Neural crest cell (in vitro differentiated cells): ENCODE results near the gene TEPSIN. TPM values are rescaled to one million over a fixed set of nuclear protein-coding genes. Genes with fewer than 3 reads are reported as not detected.

ENCODE experiments used
- DNase-seq: peaks from one replicate; pipeline ENCODE4 v3.0.0; 2021; ENCODE audit warnings: low read depth, mixed read lengths, low spot score
- H3K27ac Mint-ChIP-seq: one replicate; pipeline ENCODE4 v1.8.0; 2021; ENCODE audit warnings: mild to moderate bottlenecking, mixed read lengths; ENCODE audit not compliant: unreplicated experiment
- H3K27me3 Mint-ChIP-seq: 2 replicates; pipeline ENCODE4 v1.8.0; 2021; ENCODE audit warnings: low read depth, mild to moderate bottlenecking, mixed read lengths
- H3K36me3 Mint-ChIP-seq: 2 replicates; pipeline ENCODE4 v1.8.0; 2021; ENCODE audit warnings: low read depth, mild to moderate bottlenecking, mixed read lengths
- H3K4me1 Mint-ChIP-seq: 2 replicates; pipeline ENCODE4 v1.8.0; 2021; ENCODE audit warnings: mixed read lengths
- H3K4me3 Mint-ChIP-seq: one replicate; pipeline ENCODE4 v1.8.0; 2021; ENCODE audit warnings: mild to moderate bottlenecking, mixed read lengths
- H3K9me3 Mint-ChIP-seq: 2 replicates; pipeline ENCODE4 v1.8.0; 2021; ENCODE audit warnings: mixed read lengths
- total RNA-seq: library from RNA; stranded (reverse); gene quantifications from 2 replicates; pipeline ENCODE4 v1.2.1, GENCODE V29; 2021
- TF ChIP-seq, protein P1 (sequence below): fragments of 200-600 bp; sonication (generic); conservative IDR thresholded peaks from 2 replicates; pipeline ENCODE4 v1.5.0; 2021; ENCODE audit warnings: antibody characterized with exemption, mild to moderate bottlenecking

The TEPSIN gene
- total RNA-seq, 1 donor from 2014 or later: 40.4 TPM

DNA sequence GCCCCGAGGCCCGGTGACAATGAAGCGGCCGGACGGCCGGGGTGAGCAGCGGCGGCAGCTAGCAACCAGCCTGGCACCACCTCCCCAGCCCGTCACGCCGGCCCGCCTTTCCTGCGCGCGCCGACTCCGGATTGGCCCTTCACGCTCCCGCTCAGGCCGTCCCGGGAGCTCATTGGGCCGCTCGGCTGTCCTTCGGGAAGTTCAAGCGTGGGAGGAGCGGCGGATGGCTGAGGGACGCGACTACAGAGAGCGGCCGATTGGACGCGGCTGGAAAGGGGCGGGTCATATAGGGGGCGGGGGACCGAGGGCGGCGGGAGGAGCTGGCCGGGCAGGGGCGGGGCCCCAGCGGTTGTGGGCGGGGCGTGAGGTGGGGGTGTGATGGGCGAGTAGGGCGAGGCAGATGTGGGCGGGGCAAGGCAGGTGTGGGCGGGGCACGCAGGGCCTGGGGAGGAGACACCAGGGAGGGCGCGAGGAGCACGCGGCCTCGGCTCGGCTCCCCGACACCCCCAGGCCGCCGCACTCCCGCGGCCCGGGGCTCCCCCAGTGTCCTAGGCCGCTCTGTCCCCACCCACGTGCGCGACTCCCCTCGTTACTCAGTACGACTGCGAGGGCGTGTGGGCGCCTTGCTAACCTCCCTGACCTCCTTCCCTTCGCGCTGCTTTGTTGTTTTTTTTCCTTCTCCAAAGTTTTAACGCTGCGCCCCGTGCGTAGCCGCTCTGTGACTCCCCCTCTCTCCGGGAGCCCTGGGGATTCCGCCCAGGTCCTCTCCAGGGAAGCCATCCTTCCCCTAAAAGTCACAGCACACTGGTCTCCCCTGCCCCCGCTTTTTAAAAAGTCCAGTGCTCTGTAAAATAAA is 15.7 kb downstream of the TEPSIN start, which contains the start of gene CEP131:
TSS of gene CEP131 (minus strand) at position 60 of the 856 bp plus-strand sequence. CDS start 2,909 bp downstream, outside the sequence.
- Mint-ChIP-seq H3K36me3 (peaks cover 2% of the 10 kb centered on the region), H3K4me3 (peak within 1 kb of the TSS; percentile 88), H3K4me1 (peaks cover 18% of the 10 kb centered on the region), H3K27me3 (peaks cover 2% of the 10 kb centered on the region), H3K9me3 (no peaks in the 10 kb centered on the region), H3K27ac (no peak within 1 kb of the TSS)
- TF ChIP-seq, protein P1, sequence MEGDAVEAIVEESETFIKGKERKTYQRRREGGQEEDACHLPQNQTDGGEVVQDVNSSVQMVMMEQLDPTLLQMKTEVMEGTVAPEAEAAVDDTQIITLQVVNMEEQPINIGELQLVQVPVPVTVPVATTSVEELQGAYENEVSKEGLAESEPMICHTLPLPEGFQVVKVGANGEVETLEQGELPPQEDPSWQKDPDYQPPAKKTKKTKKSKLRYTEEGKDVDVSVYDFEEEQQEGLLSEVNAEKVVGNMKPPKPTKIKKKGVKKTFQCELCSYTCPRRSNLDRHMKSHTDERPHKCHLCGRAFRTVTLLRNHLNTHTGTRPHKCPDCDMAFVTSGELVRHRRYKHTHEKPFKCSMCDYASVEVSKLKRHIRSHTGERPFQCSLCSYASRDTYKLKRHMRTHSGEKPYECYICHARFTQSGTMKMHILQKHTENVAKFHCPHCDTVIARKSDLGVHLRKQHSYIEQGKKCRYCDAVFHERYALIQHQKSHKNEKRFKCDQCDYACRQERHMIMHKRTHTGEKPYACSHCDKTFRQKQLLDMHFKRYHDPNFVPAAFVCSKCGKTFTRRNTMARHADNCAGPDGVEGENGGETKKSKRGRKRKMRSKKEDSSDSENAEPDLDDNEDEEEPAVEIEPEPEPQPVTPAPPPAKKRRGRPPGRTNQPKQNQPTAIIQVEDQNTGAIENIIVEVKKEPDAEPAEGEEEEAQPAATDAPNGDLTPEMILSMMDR: no peak
- DNase-seq: peak; percentile 99

DNA sequence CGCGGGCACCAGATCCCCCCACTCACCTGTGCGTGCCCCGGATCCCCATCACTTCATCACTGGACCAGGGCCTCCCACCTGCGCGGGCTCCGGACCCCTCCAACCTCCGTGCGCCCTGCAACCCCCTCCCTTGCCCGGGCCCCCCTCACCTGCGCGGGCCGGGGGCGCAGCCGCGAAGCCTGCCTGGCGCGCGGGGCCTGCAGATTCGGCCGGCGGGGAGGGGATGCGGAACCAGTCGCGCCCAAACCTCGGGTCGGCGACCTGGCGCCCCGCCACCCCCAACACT is 16.3 kb downstream of the TEPSIN start:
- Mint-ChIP-seq H3K4me3 (peak overlapping the region; percentile 88), H3K27ac (no peak overlapping the region), H3K27me3 (peaks cover 2% of the 10 kb centered on the region), H3K36me3 (peaks cover under 1% of the 10 kb centered on the region), H3K9me3 (no peaks in the 10 kb centered on the region), H3K4me1 (peaks cover 18% of the 10 kb centered on the region)
- TF ChIP-seq, protein P1: no peak
- DNase-seq: no peak

DNA sequence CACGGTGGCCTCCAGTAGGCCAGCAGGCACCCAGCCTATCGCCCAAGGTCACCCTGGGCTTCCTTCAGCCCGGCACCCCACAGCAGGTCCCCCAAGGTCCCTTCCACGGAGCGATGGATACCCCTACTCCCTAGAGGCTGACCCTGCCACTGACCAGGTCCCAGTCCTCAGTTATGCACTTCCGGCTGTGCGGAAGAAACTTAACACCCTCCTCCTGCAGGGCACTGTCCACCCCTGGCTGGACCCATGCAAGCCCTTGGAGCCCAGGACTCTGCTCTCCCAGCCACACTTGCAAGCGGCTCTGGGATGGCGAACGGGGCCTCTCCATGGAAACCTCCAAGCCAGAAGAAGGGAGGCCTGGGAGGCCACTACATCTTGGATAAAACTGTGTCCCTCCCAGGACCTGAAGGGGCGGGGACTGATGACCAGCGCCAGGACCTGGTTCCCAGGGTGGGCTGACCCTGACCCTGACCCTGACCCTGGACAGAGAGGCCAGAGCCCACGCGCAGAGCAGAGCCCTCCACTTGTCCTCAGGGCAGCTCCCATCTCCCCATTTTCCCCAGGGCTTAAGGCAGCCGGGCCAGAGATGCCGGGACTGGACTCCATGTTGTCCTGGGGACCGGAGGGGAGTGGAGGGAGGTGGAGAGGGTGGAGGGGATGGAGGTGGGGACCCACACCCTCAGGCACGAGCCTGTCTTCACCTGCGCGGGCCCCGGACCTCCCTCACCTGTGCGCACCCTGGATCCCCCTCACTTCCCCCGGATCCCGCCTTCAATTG is 16.8 kb downstream of the TEPSIN start:
- peak overlapping the region; percentile 83 for H3K4me3 Mint-ChIP-seq
- no peak overlapping the region for H3K27ac Mint-ChIP-seq
- no peak for DNase-seq
- H3K9me3 Mint-ChIP-seq: no peaks in the 10 kb centered on the region
- no peaks in the 10 kb centered on the region for H3K36me3 Mint-ChIP-seq
- H3K27me3 Mint-ChIP-seq: peaks cover 2% of the 10 kb centered on the region
- H3K4me1 Mint-ChIP-seq: peaks cover 18% of the 10 kb centered on the region
- TF ChIP-seq, protein P1: no peak

DNA sequence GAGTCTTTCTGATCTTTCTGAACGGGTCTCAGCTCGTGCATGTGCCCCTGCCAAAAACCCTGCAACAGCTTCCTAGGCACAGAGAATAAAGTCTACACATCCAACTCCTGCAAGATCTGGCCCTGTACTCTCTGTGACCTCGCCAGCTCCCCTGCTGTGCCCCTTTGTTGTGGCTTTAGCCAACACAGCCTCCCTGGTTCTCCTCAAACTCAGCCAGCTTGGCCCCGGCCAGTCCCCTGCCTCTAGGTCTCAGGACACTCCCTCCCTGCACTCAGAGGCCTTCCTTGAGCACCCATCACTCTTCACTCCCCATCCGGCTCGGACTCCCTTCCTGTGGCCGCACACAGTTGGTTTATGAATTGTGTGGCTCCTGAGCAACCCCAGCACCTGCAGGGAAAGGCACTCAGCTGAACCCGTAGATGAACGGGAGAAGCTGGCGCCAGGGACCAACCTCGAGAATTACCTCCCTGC is 17.4 kb downstream of the TEPSIN start:
- Mint-ChIP-seq H3K4me3 (peak overlapping the region; percentile 83), H3K27ac (peak overlapping the region; percentile 85), H3K9me3 (no peaks in the 10 kb centered on the region), H3K36me3 (no peaks in the 10 kb centered on the region), H3K27me3 (peaks cover 2% of the 10 kb centered on the region), H3K4me1 (peaks cover 18% of the 10 kb centered on the region)
- TF ChIP-seq, protein P1: no peak
- no peak for DNase-seq

DNA sequence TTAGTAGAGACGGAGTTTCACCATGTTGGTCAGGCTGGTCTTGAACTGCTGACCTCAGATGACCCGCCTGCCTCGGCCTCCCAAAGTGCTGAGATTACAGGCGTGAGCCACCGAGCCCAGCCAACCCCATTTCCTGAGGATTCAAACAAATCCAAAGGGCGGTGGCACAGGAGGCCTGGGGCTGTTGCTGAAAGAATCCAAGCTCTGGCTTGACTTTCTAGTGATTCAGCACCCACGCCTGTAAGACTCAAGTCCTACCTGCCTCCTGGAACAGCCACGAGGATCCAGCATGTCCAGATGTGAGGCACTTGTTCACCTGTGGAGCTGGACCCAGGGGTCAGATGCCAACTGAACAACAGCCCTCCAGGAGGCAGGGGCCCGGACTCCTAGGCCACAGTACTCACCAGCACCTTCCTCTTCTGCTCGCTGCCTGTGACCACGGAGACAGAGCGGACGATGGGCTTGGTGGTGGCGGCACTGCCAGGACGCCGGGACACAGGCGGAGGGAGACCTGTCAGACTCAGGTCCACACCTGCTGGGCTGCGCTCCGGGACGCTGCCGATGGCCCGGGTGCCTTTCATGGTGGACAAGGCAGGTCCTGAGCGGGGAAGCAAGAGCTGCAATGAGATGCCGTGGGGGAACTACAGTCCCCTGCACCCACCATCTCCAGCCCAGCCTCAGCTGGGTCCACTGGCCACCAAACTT is 19.2 kb downstream of the TEPSIN start:
- Mint-ChIP-seq H3K4me3 (peak overlapping the region; percentile 47), H3K36me3 (no peaks in the 10 kb centered on the region), H3K27me3 (peaks cover 2% of the 10 kb centered on the region), H3K4me1 (peaks cover 18% of the 10 kb centered on the region), H3K9me3 (no peaks in the 10 kb centered on the region), H3K27ac (no peak overlapping the region)
- TF ChIP-seq, protein P1: no peak
- no peak for DNase-seq
